GM20000 (cell line): ENCODE results near the gene KHDC1.

Source experiments
- DNase-seq: peaks from one replicate; pipeline ENCODE4 v3.0.0; 2012; ENCODE audit warnings: low spot score
- CTCF ChIP-seq: IDR thresholded peaks from 2 replicates; pipeline ENCODE4 v1.5.1; 2012; ENCODE audit warnings: mild to moderate bottlenecking, control low read depth; ENCODE audit errors: extremely low read depth, missing control alignments

The KHDC1 gene

DNA sequence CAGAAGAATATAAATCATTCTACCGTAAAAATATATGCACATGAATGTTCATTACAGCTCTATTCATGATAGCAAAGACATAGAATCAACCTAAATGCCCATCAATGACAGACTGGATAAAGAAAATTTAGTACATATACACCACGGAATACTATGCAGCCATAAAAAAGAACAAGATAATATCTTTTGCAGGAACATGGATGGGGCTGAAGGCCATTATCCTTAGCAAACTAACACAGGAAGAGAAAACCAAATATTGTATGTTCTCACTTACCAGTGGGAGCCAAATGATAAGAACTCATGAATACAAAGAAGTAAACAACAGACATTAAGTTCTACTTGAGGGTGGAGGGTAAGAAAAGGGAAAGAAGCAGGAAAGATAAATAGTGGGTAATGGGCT is 46.1 kb downstream of the KHDC1 start:
- TF ChIP-seq CTCF, result no peak
- DNase-seq, result no peak

GRCh38 chr6:73209117-73209516 is 53.9 kb downstream of the KHDC1 start:
- TF ChIP-seq CTCF, result no peak
- DNase-seq, result no peak

DNA sequence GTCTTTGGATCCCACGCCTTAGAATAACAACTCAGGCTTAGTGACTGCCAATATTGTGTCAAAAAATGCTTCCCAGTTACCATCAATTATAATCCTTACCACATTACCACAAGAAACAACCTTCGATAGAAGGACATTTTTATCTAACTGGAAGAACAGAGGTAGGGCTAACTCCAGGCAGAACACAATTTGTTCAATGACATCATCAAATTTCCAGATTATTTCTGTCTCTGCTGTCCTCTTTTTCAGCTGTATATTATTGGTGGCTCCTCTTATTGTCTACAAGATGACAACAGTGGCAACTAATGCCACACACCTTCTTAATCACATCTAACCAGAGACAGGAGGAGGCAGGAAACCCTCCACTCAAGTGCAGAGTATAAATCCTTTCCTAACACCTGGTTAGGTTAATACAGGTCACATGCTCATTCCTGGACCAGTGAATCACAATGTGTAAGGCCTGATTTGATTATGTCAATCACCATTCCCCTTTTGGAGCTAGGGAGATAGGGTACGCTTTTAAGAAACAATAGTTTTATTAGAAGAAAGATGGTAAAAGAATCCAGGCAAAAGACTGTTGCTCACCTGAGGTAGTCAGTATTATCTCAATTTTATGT is 55.7 kb downstream of the KHDC1 start:
- TF ChIP-seq CTCF, result no peak
- DNase-seq, result no peak

DNA sequence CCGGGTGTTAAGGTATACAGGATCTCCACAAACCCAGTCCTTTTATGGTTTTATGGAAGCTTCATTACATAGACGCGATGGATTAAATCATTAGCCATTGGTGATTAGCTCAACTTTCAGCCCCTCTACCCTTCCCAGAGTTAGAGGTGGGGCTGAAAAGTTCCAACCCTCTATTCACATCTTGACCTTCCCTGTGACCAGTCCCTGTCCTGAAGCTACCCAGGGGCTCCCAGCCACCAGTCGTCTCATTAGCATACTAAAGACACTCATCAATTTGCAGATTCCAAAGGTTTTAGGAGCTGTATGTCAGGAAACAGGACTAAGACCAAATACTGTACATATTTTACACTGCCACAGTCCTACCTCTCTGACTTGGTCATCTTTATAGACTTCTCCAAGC is 58.7 kb downstream of the KHDC1 start:
- DNase-seq, result no peak
- no peak for TF ChIP-seq CTCF

DNA sequence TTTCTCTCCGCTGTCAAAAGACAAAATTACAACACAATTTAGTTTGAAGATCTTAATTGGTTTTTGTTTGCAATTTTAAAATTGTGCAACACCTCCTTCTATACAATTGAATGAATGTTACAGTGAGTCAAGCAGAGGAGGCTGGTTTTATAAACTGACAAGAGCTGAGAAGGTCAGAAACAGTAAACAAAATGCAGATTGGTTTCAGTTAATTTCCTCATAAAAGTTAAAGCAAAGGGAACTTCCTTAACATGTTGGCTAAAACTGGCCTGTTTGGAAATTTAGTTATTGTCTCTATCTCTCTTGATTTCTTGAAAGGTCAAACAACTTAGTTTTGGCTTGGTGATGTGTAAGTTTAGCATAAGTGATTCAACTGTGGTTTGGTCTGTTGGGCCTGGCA is 59.9 kb downstream of the KHDC1 start:
- TF ChIP-seq CTCF, result no peak

DNA sequence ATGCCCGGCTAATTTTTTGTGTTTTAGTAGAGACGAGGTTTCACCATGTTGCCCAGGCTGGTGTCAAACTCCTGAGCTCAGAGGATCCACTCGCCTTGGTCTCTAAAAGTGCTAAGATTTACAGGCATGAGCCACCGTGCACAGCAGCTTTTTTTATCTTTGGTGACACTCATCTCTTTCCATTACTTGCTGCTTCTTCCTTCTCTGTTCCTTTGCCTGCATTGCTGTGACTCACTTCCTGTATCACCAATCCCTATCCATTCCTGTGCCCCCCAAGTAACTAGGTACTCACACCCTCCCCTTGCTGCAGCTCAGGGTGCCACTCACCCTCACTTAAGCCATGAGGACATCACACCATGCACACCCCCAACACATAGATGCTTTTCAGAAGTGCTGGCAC is 62.3 kb downstream of the KHDC1 start:
- DNase-seq, result no peak
- no peak for TF ChIP-seq CTCF

More for the DNA sequence above, 59.9 kb downstream of the KHDC1 start:
- no peak for DNase-seq

DNA sequence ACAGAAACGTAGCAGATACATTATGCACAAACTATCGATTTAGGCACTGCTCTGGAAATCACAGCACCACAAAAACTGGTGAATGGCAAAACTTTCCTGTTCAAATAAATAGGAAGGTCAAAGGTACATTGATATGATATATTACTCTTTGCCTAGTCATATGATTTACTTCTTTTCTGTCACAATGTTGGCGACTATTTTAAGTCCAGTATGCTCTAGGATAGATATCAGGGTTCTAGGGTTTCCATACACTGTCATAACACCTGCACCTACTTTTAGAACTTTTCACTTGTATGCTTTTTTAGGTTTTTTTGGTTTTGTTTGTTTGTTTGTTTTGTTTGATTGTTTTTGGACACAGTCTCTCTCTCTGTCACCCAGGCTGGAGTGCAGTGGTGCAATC is 62.7 kb downstream of the KHDC1 start:
- no peak for DNase-seq
- TF ChIP-seq CTCF, result no peak
